NT2/D1 (cell line): ENCODE measurements around the gene DMC1.

Experiments
- YY1 ChIP-seq: IDR thresholded peaks from 2 replicates; pipeline ENCODE4 v1.6.1; 2011; ENCODE audit not compliant: insufficient read length, insufficient read depth
- ZNF274 ChIP-seq: IDR thresholded peaks from 2 replicates; pipeline ENCODE4 v1.6.1; 2011; ENCODE audit warnings: mild to moderate bottlenecking, low read depth, low read length

DNA sequence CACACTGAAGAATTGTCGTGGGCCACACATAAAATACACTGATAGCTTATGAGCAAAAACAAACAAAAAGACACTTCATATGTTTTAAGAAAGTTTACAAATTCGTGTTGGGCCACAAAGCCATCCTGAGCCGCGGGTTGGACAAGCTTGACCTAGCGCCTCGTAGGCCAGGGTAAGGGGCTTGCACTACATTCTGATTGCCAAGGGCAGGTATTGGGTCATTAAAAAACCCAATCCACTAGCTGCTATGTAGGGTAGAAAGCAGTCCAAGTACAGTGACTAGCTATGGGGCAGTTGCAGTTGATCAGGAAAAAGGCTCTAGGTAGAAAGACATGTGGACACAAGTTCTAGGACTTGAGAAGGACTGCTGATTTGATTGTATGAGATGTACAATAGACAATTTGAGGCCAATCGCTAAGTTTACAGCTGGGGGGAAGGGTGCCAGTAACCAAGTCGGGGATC lies 88.1 kb downstream of the DMC1 start:
- TF ChIP-seq YY1 (no peak), ZNF274 (no peak)
